HEK293T (cell line): ENCODE measurements around the gene SNX12.

Experiments used
- CTCF ChIA-PET: fragments of 350-600 bp; formaldehyde crosslinking; extraction: SDS; loops from one replicate; lab custom pipeline; 2021; ENCODE audit warnings: antibody characterized with exemption, inconsistent platforms; lab: Yijun Ruan, JAX
- POLR2A ChIA-PET: fragments of 350-600 bp; formaldehyde crosslinking; extraction: SDS; loops from one replicate; lab custom pipeline; 2020; ENCODE audit warnings: antibody characterized with exemption, inconsistent platforms; lab: Yijun Ruan, JAX
- DNase-seq: peaks from one replicate; pipeline ENCODE4 v3.0.0; 2012; ENCODE audit warnings: mixed read lengths; ENCODE audit errors: extremely low spot score
- ARNT ChIP-seq: fragments of 450-650 bp; IDR thresholded peaks from 2 replicates; pipeline ENCODE4 v1.6.1; 2017; ENCODE audit warnings: mild to moderate bottlenecking
- BHLHE40 ChIP-seq: fragments of 450-650 bp; IDR thresholded peaks from 2 replicates; pipeline ENCODE4 v1.6.1; 2016; ENCODE audit warnings: mild to moderate bottlenecking, moderate library complexity, borderline replicate concordance
- CTBP1 ChIP-seq: fragments of 450-650 bp; IDR thresholded peaks from 2 replicates; pipeline ENCODE4 v1.6.1; 2016; ENCODE audit warnings: borderline replicate concordance
- ELF4 ChIP-seq: fragments of 450-650 bp; IDR thresholded peaks from 2 replicates; pipeline ENCODE4 v1.6.1; 2017; ENCODE audit warnings: antibody characterized with exemption
- FOXA1 ChIP-seq: fragments of 450-650 bp; IDR thresholded peaks from 2 replicates; pipeline ENCODE4 v1.6.1; 2016; ENCODE audit warnings: mild to moderate bottlenecking
- FOXK2 ChIP-seq: fragments of 450-650 bp; IDR thresholded peaks from 2 replicates; pipeline ENCODE4 v1.6.1; 2016; ENCODE audit warnings: mild to moderate bottlenecking
- FOXM1 ChIP-seq: fragments of 450-650 bp; IDR thresholded peaks from 2 replicates; pipeline ENCODE4 v1.6.1; 2017; ENCODE audit warnings: mild to moderate bottlenecking, borderline replicate concordance
- HDGF ChIP-seq: fragments of 450-650 bp; IDR thresholded peaks from 2 replicates; pipeline ENCODE4 v1.6.1; 2017; ENCODE audit warnings: antibody characterized with exemption, borderline replicate concordance
- L3MBTL2 ChIP-seq: fragments of 450-650 bp; conservative IDR thresholded peaks from 2 replicates; pipeline ENCODE4 v1.6.1; 2016; ENCODE audit warnings: mild to moderate bottlenecking
- LEF1 ChIP-seq: fragments of 450-650 bp; IDR thresholded peaks from 2 replicates; pipeline ENCODE4 v1.6.1; 2017; ENCODE audit warnings: mild to moderate bottlenecking, borderline replicate concordance
- NFRKB ChIP-seq: fragments of 450-650 bp; IDR thresholded peaks from 2 replicates; pipeline ENCODE4 v1.6.1; 2016; ENCODE audit warnings: mild to moderate bottlenecking, moderate library complexity
- PKNOX1 ChIP-seq: fragments of 450-650 bp; IDR thresholded peaks from 2 replicates; pipeline ENCODE4 v1.6.1; 2016
- SP1 ChIP-seq: fragments of 450-650 bp; IDR thresholded peaks from 2 replicates; pipeline ENCODE4 v1.6.1; 2017
- SUZ12 ChIP-seq: fragments of 450-650 bp; IDR thresholded peaks from 2 replicates; pipeline ENCODE4 v1.6.1; 2016; ENCODE audit warnings: mild to moderate bottlenecking
- TARDBP ChIP-seq: fragments of 450-650 bp; IDR thresholded peaks from 2 replicates; pipeline ENCODE4 v1.6.1; 2016
- ZNF384 ChIP-seq: fragments of 450-650 bp; IDR thresholded peaks from 2 replicates; pipeline ENCODE4 v1.6.1; 2016

Gene SNX12

GRCh38 chrX:71068044-71068918, at the start of gene SNX12:
TSS of gene SNX12 (minus strand) at chrX:71068334. CDS start at chrX:71068306, 28 bp downstream.
- CTCF ChIA-PET = no interaction called here
- POLR2A ChIA-PET = interaction anchor here (0.9 to 1.2 kb wide), 4 partner anchors 10 to 114 kb away, joined by 3 to 8 read pairs (median 4); partner anchors contain the start of gene MED12
- TF ChIP-seq HDGF = no peak
- TF ChIP-seq ARNT = peak; percentile 66
- peak; percentile 94 for TF ChIP-seq TARDBP
- TF ChIP-seq SP1 = no peak
- no peak for TF ChIP-seq ZNF384
- peak; percentile 100 for TF ChIP-seq LEF1
- no peak for TF ChIP-seq ELF4
- peak; percentile 87; the same call in 1 of the 2 replicates for TF ChIP-seq FOXM1
- TF ChIP-seq L3MBTL2 = peak; percentile 79
- TF ChIP-seq BHLHE40 = no peak
- TF ChIP-seq FOXK2 = no peak
- no peak for TF ChIP-seq CTBP1
- no peak for TF ChIP-seq SUZ12
- peak; percentile 92 for TF ChIP-seq PKNOX1
- TF ChIP-seq NFRKB = no peak
- TF ChIP-seq FOXA1 = no peak

GRCh38 chrX:71117358-71117757, 49.2 kb upstream of the SNX12 start:
- TF ChIP-seq ARNT = no peak
- TF ChIP-seq ELF4 = no peak
- POLR2A ChIA-PET = interaction anchor here (1.1 to 1.9 kb wide), 7 partner anchors 9 to 65 kb away, joined by 3 to 24 read pairs (median 8); partner anchors contain the start of genes CXorf65 and SNX12
- no peak for DNase-seq
- CTCF ChIA-PET = interaction anchor here (1.4 to 2.8 kb wide), 2 partner anchors 12 to 18 kb away, joined by 3 to 11 read pairs; no protein-coding TSS in a partner anchor

More at GRCh38 chrX:71068044-71068918, at the start of gene SNX12:
- DNase-seq = peak; percentile 84

GRCh38 chrX:71111921-71112431, 43.8 kb upstream of the SNX12 start:
- DNase-seq = no peak
- CTCF ChIA-PET = no interaction called here
- TF ChIP-seq FOXA1 = no peak
- TF ChIP-seq ARNT = no peak
- TF ChIP-seq ZNF384 = no peak
- TF ChIP-seq SP1 = no peak
- no peak for TF ChIP-seq FOXK2
- TF ChIP-seq SUZ12 = no peak
- TF ChIP-seq ELF4 = no peak
- TF ChIP-seq BHLHE40 = no peak
- no peak for TF ChIP-seq CTBP1
- no peak for TF ChIP-seq NFRKB
- TF ChIP-seq FOXM1 = no peak
- TF ChIP-seq HDGF = no peak
- POLR2A ChIA-PET = interaction anchor here (1.2 kb wide), 1 partner anchor 10 kb away, joined by 4 read pairs; no protein-coding TSS in a partner anchor

- ChIA-PET CTCF (no interaction called here), POLR2A (interaction anchor here (1.2 kb wide), 1 partner anchor 9 kb away, joined by 4 read pairs; no protein-coding TSS in a partner anchor)
- TF ChIP-seq FOXA1 (no peak), LEF1 (no peak)
- no peak for DNase-seq
These were observed 43.2 kb upstream of the SNX12 start, which contains the start of gene IL2RG for GRCh38 chrX:71111141-71111843. TSS of gene IL2RG (minus strand) at chrX:71111577. CDS start at chrX:71111539, 38 bp downstream.

- POLR2A ChIA-PET = interaction anchor here (1.5 kb wide), 1 partner anchor 9 kb away, joined by 4 read pairs; the partner anchor contains the start of gene MED12
- no peak for TF ChIP-seq TARDBP
- no peak for TF ChIP-seq FOXM1
- TF ChIP-seq FOXA1 = no peak
- no peak for DNase-seq
- CTCF ChIA-PET = no interaction called here
These were observed 40.9 kb upstream of the SNX12 start for GRCh38 chrX:71109051-71109450.

GRCh38 chrX:71107762-71108360, 39.7 kb upstream of the SNX12 start:
- DNase-seq = no peak
- CTCF ChIA-PET = no interaction called here
- POLR2A ChIA-PET = interaction anchor here (1.5 kb wide), 1 partner anchor 11 kb away, joined by 4 read pairs; the partner anchor contains the start of gene MED12
- TF ChIP-seq SP1 (no peak), NFRKB (no peak), CTBP1 (no peak), TARDBP (no peak)

- ChIA-PET POLR2A (no interaction called here), CTCF (no interaction called here)
- TF ChIP-seq ZNF384 = no peak
- TF ChIP-seq NFRKB = no peak
- TF ChIP-seq FOXK2 = no peak
- no peak for TF ChIP-seq ARNT
- no peak for TF ChIP-seq FOXM1
- TF ChIP-seq HDGF = no peak
- TF ChIP-seq SUZ12 = no peak
- no peak for TF ChIP-seq L3MBTL2
- no peak for TF ChIP-seq PKNOX1
- no peak for TF ChIP-seq CTBP1
- TF ChIP-seq ELF4 = no peak
- TF ChIP-seq TARDBP = no peak
- no peak for TF ChIP-seq FOXA1
- no peak for TF ChIP-seq LEF1
- TF ChIP-seq BHLHE40 = no peak
- no peak for TF ChIP-seq SP1
- DNase-seq = no peak
These were observed 39.1 kb upstream of the SNX12 start for GRCh38 chrX:71107245-71107644.
